ENCODE measurements around the gene ZBED5.

The ZBED5 gene

GRCh38 chr11:10857709-10858438, at the start of gene ZBED5:
TSS of gene ZBED5 (minus strand) at chr11:10858053. CDS start at chr11:10854945, 3,108 bp downstream.
- peak within 1 kb of the TSS; percentile 67 for H3K4me3 ChIP-seq (replicated peaks; ENCODE audit: low read depth, low read length)
- TF ChIP-seq CTCF (IDR thresholded peaks at IDR 0.05; ENCODE audit: low read depth, low read length, missing control alignments), result no peak
- peak; percentile 91 for DNase-seq (ENCODE audit: extremely low read depth, low read depth)

GRCh38 chr11:10906521-10906920, 48.7 kb upstream of the ZBED5 start:
- peak; percentile 8 for TF ChIP-seq CTCF (IDR thresholded peaks at IDR 0.05; ENCODE audit: low read depth, low read length, missing control alignments)
- H3K4me3 ChIP-seq (replicated peaks; ENCODE audit: low read depth, low read length), result no peak overlapping the region
- DNase-seq (ENCODE audit: extremely low read depth, low read depth), result no peak

GRCh38 chr11:10902301-10903063, 44.6 kb upstream of the ZBED5 start:
- H3K4me3 ChIP-seq (replicated peaks; ENCODE audit: low read depth, low read length), result no peak overlapping the region
- DNase-seq (ENCODE audit: extremely low read depth, low read depth), result no peak
- no peak for TF ChIP-seq CTCF (IDR thresholded peaks at IDR 0.05; ENCODE audit: low read depth, low read length, missing control alignments)

GRCh38 chr11:10900681-10901415, 43.0 kb upstream of the ZBED5 start:
- TF ChIP-seq CTCF (IDR thresholded peaks at IDR 0.05; ENCODE audit: low read depth, low read length, missing control alignments), result no peak
- peak overlapping the region; percentile 12; the same call in 1 of the 2 replicates for H3K4me3 ChIP-seq (replicated peaks; ENCODE audit: low read depth, low read length)
- DNase-seq (ENCODE audit: extremely low read depth, low read depth), result no peak

- peak overlapping the region; percentile 49 for H3K4me3 ChIP-seq (replicated peaks; ENCODE audit: low read depth, low read length)
- TF ChIP-seq CTCF (IDR thresholded peaks at IDR 0.05; ENCODE audit: low read depth, low read length, missing control alignments), result no peak
- DNase-seq (ENCODE audit: extremely low read depth, low read depth), result peak; percentile 89
These were observed 41.4 kb upstream of the ZBED5 start for GRCh38 chr11:10899121-10899830.

GRCh38 chr11:10898763-10899025, 40.8 kb upstream of the ZBED5 start:
- TF ChIP-seq CTCF (IDR thresholded peaks at IDR 0.05; ENCODE audit: low read depth, low read length, missing control alignments), result no peak
- no peak for DNase-seq (ENCODE audit: extremely low read depth, low read depth)

More at GRCh38 chr11:10898763-10899025, 40.8 kb upstream of the ZBED5 start:
- peak overlapping the region; percentile 49 for H3K4me3 ChIP-seq (replicated peaks; ENCODE audit: low read depth, low read length)

All from HFF-Myc (cell line).